ENCODE results near the gene TBX5.

TBX5 gene

GRCh38 chr12:114404926-114405518 is 922 bp downstream of the TBX5 start:
- DNase-seq: no peak

GRCh38 chr12:114404083-114404925 is 1.6 kb downstream of the TBX5 start:
- DNase-seq: no peak

GRCh38 chr12:114403690-114404066 is 2.3 kb downstream of the TBX5 start:
- no peak for DNase-seq

GRCh38 chr12:114403011-114403689 is 2.8 kb downstream of the TBX5 start:
- no peak for DNase-seq

- no peak for DNase-seq
These were observed 3.7 kb downstream of the TBX5 start for GRCh38 chr12:114402084-114402717.

- DNase-seq: no peak
These were observed 4.4 kb downstream of the TBX5 start for GRCh38 chr12:114401328-114402083.

- no peak for DNase-seq
These were observed 5.0 kb downstream of the TBX5 start for GRCh38 chr12:114400925-114401324.

GRCh38 chr12:114400361-114400811 is 5.6 kb downstream of the TBX5 start:
- no peak for DNase-seq

- DNase-seq: no peak
These were observed 6.2 kb downstream of the TBX5 start for GRCh38 chr12:114399664-114400211.

GRCh38 chr12:114397978-114398881 is 7.7 kb downstream of the TBX5 start:
- no peak for DNase-seq

- no peak for DNase-seq
These were observed 8.8 kb downstream of the TBX5 start for GRCh38 chr12:114396869-114397719.

- no peak for DNase-seq
These were observed 9.6 kb downstream of the TBX5 start for GRCh38 chr12:114396153-114396868.

- no peak for DNase-seq
These were observed 10.2 kb downstream of the TBX5 start for GRCh38 chr12:114395755-114396152.

GRCh38 chr12:114395233-114395632 is 10.7 kb downstream of the TBX5 start:
- DNase-seq: no peak

GRCh38 chr12:114393569-114393968 is 12.4 kb downstream of the TBX5 start:
- DNase-seq: no peak

- no peak for DNase-seq
These were observed 13.0 kb downstream of the TBX5 start for GRCh38 chr12:114392909-114393308.

GRCh38 chr12:114391088-114391487 is 14.9 kb downstream of the TBX5 start:
- no peak for DNase-seq

- DNase-seq: no peak
These were observed 21.2 kb downstream of the TBX5 start for GRCh38 chr12:114384739-114385138.

GRCh38 chr12:114381177-114381576 is 24.8 kb downstream of the TBX5 start:
- no peak for DNase-seq

- no peak for DNase-seq
These were observed 34.2 kb downstream of the TBX5 start for GRCh38 chr12:114371733-114372132.

Measured in suppressor macrophage treated with lipopolysaccharide for 4 hours (primary cell).